K562 (cell line): ENCODE measurements around the gene SELENOM. TPM values are rescaled to one million over a fixed set of nuclear protein-coding genes. Genes with fewer than 3 reads are reported as not detected.

Experiments
- ATAC-seq: fragments of 200-7000 bp; cut with Tn5 transposase; 3 replicates; pipeline ENCODE4 v1.9.1; 2020; ENCODE audit warnings: moderate library complexity
- BruUV-seq: library from RNA; stranded (reverse); fragments of 400-500 nt; replicated peaks from 2 replicates; lab custom pipeline; 2021; lab: Mats Ljungman, UMichigan
- CTCF ChIA-PET: fragments of 300-600 bp; formaldehyde crosslinking; extraction: SDS; loops from one replicate; lab custom pipeline; 2021; ENCODE audit warnings: low intra/inter-chr PET ratio; lab: Yijun Ruan, JAX
- POLR2A ChIA-PET: fragments of 300-600, 350-650 bp; sonication (Branson Sonifier 250); formaldehyde crosslinking; extraction: SDS; loops from one replicate; lab custom pipeline; 2021; ENCODE audit warnings: antibody characterized with exemption, inconsistent platforms; lab: Yijun Ruan, JAX
- DNase-seq, 4 experiments: peaks; one replicate each; pipeline versions ENCODE4 v3.0.0 to v3.0.0-alpha.2; 2011 to 2018; ENCODE audit warnings: low spot score in 3 of 4, mixed read lengths in 3 of 4; ENCODE audit errors: extremely low read depth in 1 of 4
- FAIRE-seq: peaks from 2 replicates; lab custom pipeline; 2011; peaks lifted over from hg19 to GRCh38; lab: Jason Lieb, UNC
- H2AFZ ChIP-seq: 2 replicates; pipeline ENCODE4 v1.6.0; 2011; ENCODE audit warnings: low read depth, low read length, control low read depth, inconsistent platforms
- H3K27ac ChIP-seq: fragments of 200-600 bp; 3 replicates; pipeline ENCODE4 v1.8.0; 2011; ENCODE audit warnings: low read depth, mild to moderate bottlenecking, control low read depth, inconsistent platforms, low read length, moderate library complexity, mixed read lengths; ENCODE audit errors: extremely low read depth
- H3K27me3 ChIP-seq, 2 experiments: fragments of 300-600 bp in 1 of 2; 2 replicates in 1 of 2; 3 replicates in 1 of 2; pipeline versions ENCODE4 v1.6.0 to v1.8.0; 2011; ENCODE audit warnings: inconsistent platforms in 2 of 2, low read length in 2 of 2, mild to moderate bottlenecking in 1 of 2, mixed read lengths in 1 of 2, moderate library complexity in 1 of 2; ENCODE audit not compliant: control insufficient read depth in 2 of 2, insufficient read depth in 2 of 2
- H3K36me3 ChIP-seq: fragments of 300-600 bp; 3 replicates; pipeline ENCODE4 v1.8.0; 2011; ENCODE audit warnings: mild to moderate bottlenecking, low read length, inconsistent platforms; ENCODE audit not compliant: control insufficient read depth, insufficient read depth
- H3K4me1 ChIP-seq, 2 experiments: fragments of 200-600 bp in 1 of 2; replicated peaks in 1 of 2; 2 replicates in 1 of 2; 3 replicates in 1 of 2; pipeline versions ENCODE4 v1.5.1 to v1.8.0; 2011; ENCODE audit warnings: inconsistent platforms in 2 of 2, low read length in 2 of 2, mild to moderate bottlenecking in 1 of 2, mixed read lengths in 1 of 2, moderate library complexity in 1 of 2; ENCODE audit not compliant: control insufficient read depth in 2 of 2, insufficient read depth in 2 of 2
- H3K4me2 ChIP-seq: 2 replicates; pipeline ENCODE4 v1.6.1; 2011; ENCODE audit warnings: low read length, control low read depth, inconsistent platforms, mixed read lengths; ENCODE audit not compliant: insufficient read depth
- H3K4me3 ChIP-seq: fragments of 200-600 bp; sonication (generic), shearing (Covaris generic); 2 replicates; pipeline ENCODE4 v1.5.1; 2016; ENCODE audit warnings: control low read depth, inconsistent platforms
- H3K79me2 ChIP-seq: fragments of 200-600 bp; 3 replicates; pipeline ENCODE4 v1.8.0; 2011; ENCODE audit warnings: low read length, inconsistent platforms; ENCODE audit not compliant: control insufficient read depth, insufficient read depth
- H3K9ac ChIP-seq, 2 experiments: 2 replicates each; pipeline versions ENCODE4 v1.6.0 to v1.6.1; 2011; ENCODE audit warnings: low read depth in 2 of 2, low read length in 2 of 2, control low read depth in 1 of 2, inconsistent platforms in 1 of 2, mild to moderate bottlenecking in 1 of 2, mixed read lengths in 1 of 2; ENCODE audit not compliant: insufficient read depth in 1 of 2
- H3K9me1 ChIP-seq: one replicate; pipeline ENCODE4 v1.6.0; 2011; ENCODE audit warnings: inconsistent platforms, mild to moderate bottlenecking, low read length, moderate library complexity; ENCODE audit not compliant: control insufficient read depth, insufficient read depth
- H3K9me3 ChIP-seq: replicated peaks from 2 replicates; pipeline ENCODE4 v1.5.1; 2011; ENCODE audit warnings: low read depth, low read length, inconsistent platforms; ENCODE audit not compliant: control insufficient read depth, insufficient read depth
- H4K20me1 ChIP-seq: replicated peaks from 2 replicates; pipeline ENCODE4 v1.6.1; 2011; ENCODE audit warnings: low read length, inconsistent platforms, mixed read lengths; ENCODE audit not compliant: control insufficient read depth, insufficient read depth
- ADNP ChIP-seq: fragments of 200-800 bp; sonication (Bioruptor generic); IDR thresholded peaks from 2 replicates; pipeline ENCODE4 v1.6.1; 2016; ENCODE audit warnings: missing genetic modification characterization, missing compliant biosample characterization
- BRD9 ChIP-seq: fragments of 450-650 bp; IDR thresholded peaks from 2 replicates; pipeline ENCODE4 v1.6.1; 2018; ENCODE audit warnings: low read depth; ENCODE audit not compliant: partially characterized antibody
- C11orf30 ChIP-seq: fragments of 450-650 bp; IDR thresholded peaks from 2 replicates; pipeline ENCODE4 v1.6.1; 2016; ENCODE audit warnings: low read depth, mild to moderate bottlenecking
- HDAC2 ChIP-seq: fragments of 450-650 bp; IDR thresholded peaks from 2 replicates; pipeline ENCODE4 v1.6.1; 2016; ENCODE audit warnings: mild to moderate bottlenecking
- HDAC6 ChIP-seq: IDR thresholded peaks from 2 replicates; pipeline ENCODE4 v1.6.1; 2012; ENCODE audit warnings: low read depth, mild to moderate bottlenecking, control low read depth, inconsistent platforms, low read length, moderate library complexity
- RBM25 ChIP-seq: fragments of 200-400 bp; formaldehyde crosslinking; IDR thresholded peaks from 2 replicates; pipeline ENCODE4 v1.6.1; 2018; ENCODE audit warnings: low read length, low read depth, moderate library complexity; ENCODE audit not compliant: severe bottlenecking
- SMARCA5 ChIP-seq: fragments of 450-650 bp; IDR thresholded peaks from 2 replicates; pipeline ENCODE4 v1.6.1; 2016
- ZFP36 ChIP-seq: fragments of 150-350 bp; IDR thresholded peaks from 2 replicates; pipeline ENCODE4 v1.6.1; 2018; ENCODE audit warnings: low read length, low read depth; ENCODE audit not compliant: partially characterized antibody
- WGBS: fragments of 100-300 bp; shearing (Covaris generic); methylation state at CpG from one replicate; pipeline ENCODE4 v1.1.6; 2016; ENCODE audit warnings: low coverage, mixed read lengths; ENCODE audit not compliant: insufficient coverage; ENCODE audit errors: missing lambda C conversion rate; 5-methylcytosine and 5-hydroxymethylcytosine counted together
- in situ Hi-C: fragments of 300-500 bp; cut with MboI; formaldehyde crosslinking; loops from 4 replicates; pipeline ENCODE4 v1.15.0; 2018; ENCODE audit warnings: inconsistent platforms, mixed read lengths
- intact Hi-C: fragments of 100-400 bp; cut with micrococcal nuclease; formaldehyde crosslinking; loops from 2 replicates; pipeline ENCODE4 v1.14.2; 2022
- polyA plus RNA-seq, 8 experiments: library from polyadenylated mRNA; depleted of rRNA in 4 of 8; stranded (reverse) in 5 of 8; unstranded in 3 of 8; fragments of >200 nt; fragmentation: Nextera tagmentation in 2 of 8; fragmentation: Illumina TruSeq in 1 of 8; extraction: Ambion mirVana in 2 of 8; extraction: Trizol in 1 of 8; gene quantifications; 2 replicates each; pipeline versions ENCODE4 v1.2.1 to v1.2.3, GENCODE V29; 2011 to 2014; ENCODE audit warnings: inconsistent platforms in 1 of 8, missing spikeins in 1 of 8
- total RNA-seq, 7 experiments: library from RNA; depleted of rRNA in 6 of 7; stranded (reverse); fragments of >200 nt in 6 of 7; fragmentation: Illumina TruSeq in 2 of 7; extraction: Trizol in 2 of 7; gene quantifications; 2 replicates each; pipeline versions ENCODE4 v1.2.1 to v1.2.3, GENCODE V29; 2011 to 2021; ENCODE audit warnings: low replicate concordance in 1 of 7
- TF ChIP-seq, protein P1 (sequence below): IDR thresholded peaks from 2 replicates; pipeline ENCODE4 v1.6.1; 2011; ENCODE audit warnings: borderline replicate concordance, low read depth, mild to moderate bottlenecking, moderate library complexity, low read length; ENCODE audit not compliant: insufficient read depth, poor library complexity, severe bottlenecking
- TF ChIP-seq, protein P2 (sequence below): fragments of 450-650 bp; formaldehyde crosslinking; IDR thresholded peaks from 2 replicates; pipeline ENCODE4 v1.4.0; 2022; ENCODE audit warnings: missing genetic modification characterization
- TF ChIP-seq, protein P3 (sequence below): fragments of 450-650 bp; IDR thresholded peaks from 2 replicates; pipeline ENCODE4 v1.6.1; 2017; ENCODE audit warnings: antibody characterized with exemption

The SELENOM gene
- total and polyA plus RNA-seq, 9 of the 15 experiments (the other 6 are each of a cell fraction or from before 2014, with no cell fraction given) = 1.2 to 10.6 (median 3.7) TPM

DNA sequence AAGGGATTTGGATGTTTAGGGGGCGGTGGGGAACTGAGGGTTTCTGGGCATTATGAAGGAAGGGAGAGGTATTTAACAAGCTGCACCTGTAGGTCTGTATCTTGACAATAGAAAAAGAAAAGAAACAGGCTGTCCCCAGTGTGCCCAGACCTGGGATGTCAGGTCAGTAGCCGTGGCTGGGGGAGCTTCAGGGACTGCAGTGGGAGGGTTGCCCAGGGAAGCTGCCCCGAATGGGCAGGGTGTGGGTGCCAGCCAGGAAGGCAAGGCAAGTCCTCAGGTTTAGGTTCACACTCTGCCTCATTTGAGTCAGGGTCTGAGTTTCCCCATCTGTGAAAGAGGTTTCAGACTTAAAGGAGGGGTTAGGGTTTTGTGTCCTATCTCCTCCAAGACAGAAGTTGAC lies 16.9 kb upstream of the SELENOM start:
- CTCF ChIA-PET = no interaction called here
- no TSS peak for BruUV-seq
- in situ Hi-C loops = no loop called here
- H3K36me3 ChIP-seq = no peaks in the 10 kb centered on the region
- intact Hi-C loops = no loop called here
- no peak overlapping the region for H3K4me2 ChIP-seq
- no peaks in the 10 kb centered on the region for H3K27me3 ChIP-seq
- WGBS = 17% methylated on average over 3 of the region's 3 CpGs
- POLR2A ChIA-PET = interaction anchor here (0.5 to 1.1 kb wide), 3 partner anchors 19 to 47 kb away, joined by 3 read pairs; no protein-coding TSS in a partner anchor
- ATAC-seq (no peak), FAIRE-seq (no peak), DNase-seq (no peak)
- peaks cover 24 to 65% of the 10 kb centered on the region in 2 experiments for H3K4me1 ChIP-seq
- no peak overlapping the region for H3K4me3 ChIP-seq
- TF ChIP-seq HDAC6 = no peak
- no peaks in the 10 kb centered on the region for H3K9me3 ChIP-seq
- no peaks in the 10 kb centered on the region for H3K79me2 ChIP-seq
- no peak overlapping the region for H3K9ac ChIP-seq
- no peaks in the 10 kb centered on the region for H3K9me1 ChIP-seq
- no peak overlapping the region for H2AFZ ChIP-seq
- no peaks in the 10 kb centered on the region for H4K20me1 ChIP-seq
- H3K27ac ChIP-seq = no peak overlapping the region

DNA sequence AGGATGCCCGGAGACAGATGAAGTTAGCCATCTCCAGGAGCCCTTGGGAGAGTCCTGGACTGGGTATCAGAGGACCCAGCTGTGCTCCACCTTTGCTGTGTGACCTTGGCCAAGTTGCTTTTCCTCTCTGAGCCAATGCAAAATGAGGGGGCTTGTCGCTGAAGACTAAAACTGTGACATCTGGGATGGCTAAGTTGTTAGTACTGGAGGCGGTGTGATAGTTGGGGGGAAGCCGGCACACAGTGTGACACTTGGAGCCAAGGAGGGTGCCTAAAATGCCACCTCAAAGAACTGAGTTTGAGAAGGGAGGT lies 15.9 kb upstream of the SELENOM start:
- no peak overlapping the region for H3K27ac ChIP-seq
- H3K4me3 ChIP-seq = peak overlapping the region; percentile 8; the same call in 1 of the 2 replicates
- H4K20me1 ChIP-seq = no peaks in the 10 kb centered on the region
- no peaks in the 10 kb centered on the region for H3K36me3 ChIP-seq
- ATAC-seq (no peak), DNase-seq (no peak), FAIRE-seq (no peak)
- ChIA-PET CTCF (no interaction called here), POLR2A (no interaction called here)
- intact Hi-C loops (no loop called here), in situ Hi-C loops (no loop called here)
- peak overlapping the region; percentile 32 for H3K4me2 ChIP-seq
- H2AFZ ChIP-seq = peak overlapping the region; percentile 66; the same call in 1 of the 2 replicates
- BruUV-seq = no TSS peak
- peaks cover 34 to 65% of the 10 kb centered on the region in 2 experiments for H3K4me1 ChIP-seq
- H3K9me3 ChIP-seq = no peaks in the 10 kb centered on the region
- H3K9ac ChIP-seq = peak overlapping the region in 1 of 2 experiments; percentile 2; a peak in 2 of 4 replicates
- H3K79me2 ChIP-seq = no peaks in the 10 kb centered on the region
- H3K9me1 ChIP-seq = no peaks in the 10 kb centered on the region
- H3K27me3 ChIP-seq = no peaks in the 10 kb centered on the region
- 49% methylated on average over 4 of the region's 4 CpGs for WGBS
- peak; percentile 72 for TF ChIP-seq ZFP36
- TF ChIP-seq RBM25 = peak; percentile 35
- TF ChIP-seq C11orf30 = no peak
- TF ChIP-seq, protein P1, sequence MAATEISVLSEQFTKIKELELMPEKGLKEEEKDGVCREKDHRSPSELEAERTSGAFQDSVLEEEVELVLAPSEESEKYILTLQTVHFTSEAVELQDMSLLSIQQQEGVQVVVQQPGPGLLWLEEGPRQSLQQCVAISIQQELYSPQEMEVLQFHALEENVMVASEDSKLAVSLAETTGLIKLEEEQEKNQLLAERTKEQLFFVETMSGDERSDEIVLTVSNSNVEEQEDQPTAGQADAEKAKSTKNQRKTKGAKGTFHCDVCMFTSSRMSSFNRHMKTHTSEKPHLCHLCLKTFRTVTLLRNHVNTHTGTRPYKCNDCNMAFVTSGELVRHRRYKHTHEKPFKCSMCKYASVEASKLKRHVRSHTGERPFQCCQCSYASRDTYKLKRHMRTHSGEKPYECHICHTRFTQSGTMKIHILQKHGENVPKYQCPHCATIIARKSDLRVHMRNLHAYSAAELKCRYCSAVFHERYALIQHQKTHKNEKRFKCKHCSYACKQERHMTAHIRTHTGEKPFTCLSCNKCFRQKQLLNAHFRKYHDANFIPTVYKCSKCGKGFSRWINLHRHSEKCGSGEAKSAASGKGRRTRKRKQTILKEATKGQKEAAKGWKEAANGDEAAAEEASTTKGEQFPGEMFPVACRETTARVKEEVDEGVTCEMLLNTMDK = no peak
- peak; percentile 32; the same call in 1 of the 2 replicates for TF ChIP-seq HDAC2
- peak; percentile 70; the same call in 1 of the 2 replicates for TF ChIP-seq SMARCA5
- TF ChIP-seq BRD9 = peak; percentile 38
- TF ChIP-seq, protein P2, sequence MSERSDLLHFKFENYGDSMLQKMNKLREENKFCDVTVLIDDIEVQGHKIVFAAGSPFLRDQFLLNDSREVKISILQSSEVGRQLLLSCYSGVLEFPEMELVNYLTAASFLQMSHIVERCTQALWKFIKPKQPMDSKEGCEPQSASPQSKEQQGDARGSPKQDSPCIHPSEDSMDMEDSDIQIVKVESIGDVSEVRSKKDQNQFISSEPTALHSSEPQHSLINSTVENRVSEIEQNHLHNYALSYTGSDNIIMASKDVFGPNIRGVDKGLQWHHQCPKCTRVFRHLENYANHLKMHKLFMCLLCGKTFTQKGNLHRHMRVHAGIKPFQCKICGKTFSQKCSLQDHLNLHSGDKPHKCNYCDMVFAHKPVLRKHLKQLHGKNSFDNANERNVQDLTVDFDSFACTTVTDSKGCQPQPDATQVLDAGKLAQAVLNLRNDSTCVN (CRISPR knock-in tag) = no peak
- 0 out of 2 replicates have a peak, but pooled peaks have one; percentile 21 for TF ChIP-seq ADNP
- TF ChIP-seq, protein P3, sequence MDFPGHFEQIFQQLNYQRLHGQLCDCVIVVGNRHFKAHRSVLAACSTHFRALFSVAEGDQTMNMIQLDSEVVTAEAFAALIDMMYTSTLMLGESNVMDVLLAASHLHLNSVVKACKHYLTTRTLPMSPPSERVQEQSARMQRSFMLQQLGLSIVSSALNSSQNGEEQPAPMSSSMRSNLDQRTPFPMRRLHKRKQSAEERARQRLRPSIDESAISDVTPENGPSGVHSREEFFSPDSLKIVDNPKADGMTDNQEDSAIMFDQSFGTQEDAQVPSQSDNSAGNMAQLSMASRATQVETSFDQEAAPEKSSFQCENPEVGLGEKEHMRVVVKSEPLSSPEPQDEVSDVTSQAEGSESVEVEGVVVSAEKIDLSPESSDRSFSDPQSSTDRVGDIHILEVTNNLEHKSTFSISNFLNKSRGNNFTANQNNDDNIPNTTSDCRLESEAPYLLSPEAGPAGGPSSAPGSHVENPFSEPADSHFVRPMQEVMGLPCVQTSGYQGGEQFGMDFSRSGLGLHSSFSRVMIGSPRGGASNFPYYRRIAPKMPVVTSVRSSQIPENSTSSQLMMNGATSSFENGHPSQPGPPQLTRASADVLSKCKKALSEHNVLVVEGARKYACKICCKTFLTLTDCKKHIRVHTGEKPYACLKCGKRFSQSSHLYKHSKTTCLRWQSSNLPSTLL = no peak
